ENCODE results near the gene KRT83. TPM values are rescaled to one million over a fixed set of nuclear protein-coding genes. Genes with fewer than 3 reads are reported as not detected.

Gene KRT83
- total and polyA plus RNA-seq, 3 donors from 2014 or later: 0.39 to 1.2 (median 0.44) TPM

DNA sequence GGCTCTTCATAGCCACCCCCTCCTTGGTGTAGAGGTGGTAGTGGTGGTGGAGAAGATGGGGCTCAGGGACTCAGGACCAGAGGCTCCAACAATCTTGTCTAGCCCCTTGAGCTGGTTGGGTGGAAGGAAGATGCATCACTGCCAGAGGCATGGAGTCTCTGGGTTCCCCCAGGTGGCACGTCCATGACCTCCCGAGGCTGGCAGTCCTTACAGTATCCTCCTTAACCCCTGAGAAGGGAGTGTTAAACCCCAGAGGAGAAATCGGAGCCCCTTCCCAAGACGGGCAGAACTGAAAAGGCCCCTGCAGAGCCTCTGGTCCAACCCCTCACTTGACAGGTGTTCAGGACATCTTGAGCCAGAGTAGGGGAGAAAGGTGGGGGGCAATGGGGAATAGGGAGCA lies 9.1 kb downstream of the KRT83 start:
- no peaks in the 10 kb centered on the region for H3K4me1 ChIP-seq
- H3K9me3 ChIP-seq: no peaks in the 10 kb centered on the region
- TF ChIP-seq, protein P1, sequence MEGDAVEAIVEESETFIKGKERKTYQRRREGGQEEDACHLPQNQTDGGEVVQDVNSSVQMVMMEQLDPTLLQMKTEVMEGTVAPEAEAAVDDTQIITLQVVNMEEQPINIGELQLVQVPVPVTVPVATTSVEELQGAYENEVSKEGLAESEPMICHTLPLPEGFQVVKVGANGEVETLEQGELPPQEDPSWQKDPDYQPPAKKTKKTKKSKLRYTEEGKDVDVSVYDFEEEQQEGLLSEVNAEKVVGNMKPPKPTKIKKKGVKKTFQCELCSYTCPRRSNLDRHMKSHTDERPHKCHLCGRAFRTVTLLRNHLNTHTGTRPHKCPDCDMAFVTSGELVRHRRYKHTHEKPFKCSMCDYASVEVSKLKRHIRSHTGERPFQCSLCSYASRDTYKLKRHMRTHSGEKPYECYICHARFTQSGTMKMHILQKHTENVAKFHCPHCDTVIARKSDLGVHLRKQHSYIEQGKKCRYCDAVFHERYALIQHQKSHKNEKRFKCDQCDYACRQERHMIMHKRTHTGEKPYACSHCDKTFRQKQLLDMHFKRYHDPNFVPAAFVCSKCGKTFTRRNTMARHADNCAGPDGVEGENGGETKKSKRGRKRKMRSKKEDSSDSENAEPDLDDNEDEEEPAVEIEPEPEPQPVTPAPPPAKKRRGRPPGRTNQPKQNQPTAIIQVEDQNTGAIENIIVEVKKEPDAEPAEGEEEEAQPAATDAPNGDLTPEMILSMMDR (IDR thresholded peaks at IDR 0.05): no peak
- no peak for TF ChIP-seq POLR2A (IDR thresholded peaks at IDR 0.05)
- DNase-seq: no peak
- no peaks in the 10 kb centered on the region for H3K36me3 ChIP-seq (ENCODE audit: low read depth, missing control alignments)
- 71 to 80% methylated on average over 4 of the region's 4 CpGs for WGBS, 2 donors
- intact Hi-C loops (cut with DNase I; ENCODE audit: low total_unique reads): no loop called here
- H3K27ac ChIP-seq: no peak overlapping the region
- H3K4me3 ChIP-seq: no peak overlapping the region
- H3K27me3 ChIP-seq: no peaks in the 10 kb centered on the region

DNA sequence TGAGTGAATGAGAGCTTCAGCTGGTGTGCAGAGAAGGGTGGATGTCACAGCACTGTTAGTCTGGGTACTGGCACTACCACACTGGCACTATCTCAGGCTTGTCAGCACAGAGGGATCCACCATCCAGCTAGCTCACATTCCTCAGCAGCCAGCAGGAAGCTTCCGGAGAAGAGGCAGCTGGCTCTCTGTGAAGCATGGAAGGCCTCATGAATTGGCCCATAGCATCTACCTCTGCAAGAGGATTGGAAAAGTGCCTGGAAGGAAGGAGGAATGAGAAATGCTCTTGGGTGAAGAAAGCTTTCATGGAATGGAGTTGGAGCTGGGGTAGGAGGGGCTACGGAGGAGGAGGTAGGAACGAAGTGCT lies 9.9 kb downstream of the KRT83 start:
- Histone ChIP-seq H3K27ac (no peak overlapping the region), H3K9me3 (no peaks in the 10 kb centered on the region), H3K4me1 (no peaks in the 10 kb centered on the region), H3K27me3 (no peaks in the 10 kb centered on the region), H3K36me3 (ENCODE audit: low read depth, missing control alignments) (no peaks in the 10 kb centered on the region), H3K4me3 (no peak overlapping the region)
- no peak for DNase-seq
- TF ChIP-seq POLR2A (IDR thresholded peaks at IDR 0.05): no peak
- TF ChIP-seq, protein P1 (IDR thresholded peaks at IDR 0.05): no peak
- WGBS, 2 donors: 52 to 65% methylated on average over 3 of the region's 3 CpGs
- intact Hi-C loops (cut with DNase I; ENCODE audit: low total_unique reads): no loop called here

DNA sequence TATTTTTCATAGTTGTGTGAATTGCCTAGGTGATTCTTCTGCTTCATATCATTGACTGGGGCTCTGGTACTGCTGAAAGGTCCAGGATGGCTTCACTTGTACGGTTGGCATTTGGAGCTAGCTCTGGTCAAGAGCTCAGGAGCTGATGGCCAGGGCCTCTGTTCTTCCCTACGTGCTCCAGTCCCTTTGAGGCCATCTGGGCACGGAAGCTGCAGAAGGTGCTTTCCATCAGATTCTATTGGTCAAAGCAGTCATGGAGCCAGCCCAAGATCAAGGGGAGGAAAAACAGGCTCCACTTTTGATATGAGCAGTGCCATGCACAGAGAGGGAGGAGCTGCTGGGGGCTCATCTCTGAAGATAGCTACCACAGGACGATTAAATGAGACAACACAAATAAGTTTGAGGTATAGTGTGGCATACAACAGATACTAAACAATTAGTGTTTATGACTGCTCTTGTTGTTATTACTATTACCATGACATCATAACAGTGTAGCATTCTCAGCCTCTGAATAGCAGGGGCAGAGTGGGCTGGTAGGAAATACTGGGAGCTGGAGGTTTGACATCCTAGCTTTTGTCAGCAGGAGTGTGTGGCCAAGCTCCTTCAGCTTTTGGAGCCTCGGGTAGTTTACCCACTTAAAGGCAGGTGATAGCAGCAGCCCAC lies 10.4 kb downstream of the KRT83 start:
- Histone ChIP-seq H3K36me3 (ENCODE audit: low read depth, missing control alignments) (no peaks in the 10 kb centered on the region), H3K4me3 (no peak overlapping the region), H3K4me1 (no peaks in the 10 kb centered on the region), H3K27me3 (no peaks in the 10 kb centered on the region), H3K9me3 (no peaks in the 10 kb centered on the region), H3K27ac (no peak overlapping the region)
- TF ChIP-seq, protein P1 (IDR thresholded peaks at IDR 0.05): no peak
- no peak for TF ChIP-seq POLR2A (IDR thresholded peaks at IDR 0.05)
- DNase-seq: no peak
- 88 to 96% methylated on average over 4 to 5 of the region's 5 CpGs for WGBS, 2 donors
- intact Hi-C loops (cut with DNase I; ENCODE audit: low total_unique reads): no loop called here

DNA sequence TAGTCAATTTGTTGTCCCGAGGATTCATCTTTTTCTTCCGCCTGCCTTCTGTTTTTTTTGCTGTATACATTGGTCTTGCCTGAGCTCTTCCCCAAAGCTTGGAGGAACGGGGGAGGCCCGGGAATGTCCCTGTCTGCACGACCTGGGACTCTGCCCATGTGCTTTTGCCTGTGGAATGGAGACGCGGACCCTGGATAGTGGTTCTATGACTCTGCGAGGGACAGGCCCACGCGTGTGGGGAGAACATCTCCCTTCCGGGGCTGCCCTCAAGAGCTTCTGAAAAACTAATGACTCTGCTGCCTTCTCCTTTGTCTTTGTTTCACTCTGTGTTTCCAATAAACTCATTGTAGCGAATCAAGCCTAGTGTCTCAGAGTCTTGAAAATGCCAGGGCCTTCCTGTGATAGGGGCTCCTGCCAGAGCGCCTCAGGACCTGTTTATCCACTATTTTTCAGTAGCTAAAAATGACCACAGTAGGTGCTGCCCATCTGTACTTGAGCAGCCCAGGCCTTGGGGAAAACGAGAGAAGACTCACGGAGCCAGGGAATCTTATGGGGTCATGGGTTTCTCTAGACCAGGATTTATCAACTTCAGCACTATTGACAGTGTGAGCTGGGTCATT lies 12.3 kb downstream of the KRT83 start:
- Histone ChIP-seq H3K9me3 (no peaks in the 10 kb centered on the region), H3K4me1 (no peaks in the 10 kb centered on the region), H3K27ac (no peak overlapping the region), H3K27me3 (no peaks in the 10 kb centered on the region), H3K4me3 (peak overlapping the region; percentile 36 to 39), H3K36me3 (ENCODE audit: low read depth, missing control alignments) (no peaks in the 10 kb centered on the region)
- WGBS, 2 donors: 39 to 41% methylated on average over 15 of the region's 15 CpGs
- TF ChIP-seq, protein P1 (IDR thresholded peaks at IDR 0.05): no peak
- TF ChIP-seq POLR2A (IDR thresholded peaks at IDR 0.05): no peak
- no peak for DNase-seq
- intact Hi-C loops (cut with DNase I; ENCODE audit: low total_unique reads): no loop called here

Measured in testis (tissue), 3 donors.